HepG2 (cell line): Measurements from ENCODE around the gene BBC3. TPM values are rescaled to one million over a fixed set of nuclear protein-coding genes. Genes with fewer than 3 reads are reported as not detected.

Experiments used
- ATF3 ChIP-seq: sonication (generic); formaldehyde crosslinking; IDR thresholded peaks from 2 replicates; pipeline ENCODE4 v1.4.0; 2020; ENCODE audit warnings: missing genetic modification reagents
- CBX5 ChIP-seq: sonication (generic); formaldehyde crosslinking; IDR thresholded peaks from 2 replicates; pipeline ENCODE4 v1.4.0; 2020; ENCODE audit warnings: missing genetic modification reagents, borderline replicate concordance
- EZH2 ChIP-seq: conservative IDR thresholded peaks from 2 replicates; pipeline ENCODE4 v1.6.1; 2012; ENCODE audit warnings: mild to moderate bottlenecking, low read depth, low read length, moderate library complexity
- IKZF1 ChIP-seq: fragments of 450-650 bp; IDR thresholded peaks from 2 replicates; pipeline ENCODE4 v1.7.1; 2016
- MAF1 ChIP-seq: sonication (generic); formaldehyde crosslinking; IDR thresholded peaks from 2 replicates; pipeline ENCODE4 v1.5.0; 2020; ENCODE audit warnings: missing genetic modification reagents, borderline replicate concordance
- MIXL1 ChIP-seq: IDR thresholded peaks from 2 replicates; pipeline ENCODE4 v1.6.1; 2016
- MTA3 ChIP-seq: sonication (generic); formaldehyde crosslinking; IDR thresholded peaks from 2 replicates; pipeline ENCODE4 v1.4.0; 2020; ENCODE audit warnings: missing genetic modification reagents
- MYC ChIP-seq: sonication (generic); formaldehyde crosslinking; IDR thresholded peaks from 2 replicates; pipeline ENCODE4 v1.9.0; 2021; ENCODE audit warnings: missing genetic modification reagents, borderline replicate concordance
- NFE2L2 ChIP-seq: fragments of 150-350 bp; IDR thresholded peaks from 2 replicates; pipeline ENCODE4 v1.6.1; 2014; ENCODE audit warnings: low read length
- NR2F1 ChIP-seq, 2 experiments: fragments of 450-650 bp in 1 of 2; formaldehyde crosslinking in 1 of 2; IDR thresholded peaks; 2 replicates each; pipeline versions ENCODE4 v1.5.0 to v1.6.1; 2016 to 2020; ENCODE audit warnings: mild to moderate bottlenecking in 1 of 2, missing compliant biosample characterization in 1 of 2, missing genetic modification reagents in 1 of 2, moderate library complexity in 1 of 2
- PAWR ChIP-seq: sonication (generic); formaldehyde crosslinking; IDR thresholded peaks from 2 replicates; pipeline ENCODE4 v1.4.0; 2020; ENCODE audit warnings: missing genetic modification reagents, mild to moderate bottlenecking, borderline replicate concordance
- REPIN1 ChIP-seq: sonication (generic); formaldehyde crosslinking; IDR thresholded peaks from 2 replicates; pipeline ENCODE4 v1.8.0; 2022; ENCODE audit warnings: missing genetic modification reagents, low read depth, mild to moderate bottlenecking, borderline replicate concordance
- SKI ChIP-seq: fragments of 450-650 bp; IDR thresholded peaks from one replicate; pipeline ENCODE4 v1.6.1; 2018; ENCODE audit warnings: mild to moderate bottlenecking; ENCODE audit not compliant: partially characterized antibody
- SKIL ChIP-seq: sonication (generic); formaldehyde crosslinking; IDR thresholded peaks from 2 replicates; pipeline ENCODE4 v1.8.0; 2022; ENCODE audit warnings: missing genetic modification reagents, mild to moderate bottlenecking, moderate library complexity, borderline replicate concordance
- SMARCE1 ChIP-seq: fragments of 450-650 bp; IDR thresholded peaks from 2 replicates; pipeline ENCODE4 v1.6.1; 2017; ENCODE audit warnings: borderline replicate concordance
- SOX6 ChIP-seq, 2 experiments: fragments of 450-650 bp in 1 of 2; sonication (generic) in 1 of 2; formaldehyde crosslinking in 1 of 2; IDR thresholded peaks; 2 replicates each; pipeline versions ENCODE4 v1.4.0 to v1.6.1; 2017 to 2020; ENCODE audit warnings: antibody characterized with exemption in 1 of 2, mild to moderate bottlenecking in 1 of 2, missing genetic modification reagents in 1 of 2
- SRSF1 ChIP-seq: fragments of 200-400 bp; formaldehyde crosslinking; optimal IDR thresholded peaks from 2 replicates; pipeline ENCODE3; 2017; ENCODE audit warnings: mild to moderate bottlenecking, low read depth, low read length, moderate library complexity
- TGIF2 ChIP-seq: IDR thresholded peaks from 2 replicates; pipeline ENCODE4 v1.6.1; 2016; ENCODE audit warnings: control low read depth, missing compliant biosample characterization
- THAP7 ChIP-seq: sonication (generic); formaldehyde crosslinking; IDR thresholded peaks from 2 replicates; pipeline ENCODE4 v1.8.1; 2023; ENCODE audit warnings: mild to moderate bottlenecking, missing genetic modification reagents
- ZBTB3 ChIP-seq: sonication (generic); formaldehyde crosslinking; IDR thresholded peaks from 2 replicates; pipeline ENCODE4 v1.4.0; 2020; ENCODE audit warnings: low read depth, mild to moderate bottlenecking, moderate library complexity, missing genetic modification reagents, borderline replicate concordance
- ZBTB7A ChIP-seq: sonication (generic); formaldehyde crosslinking; IDR thresholded peaks from 2 replicates; pipeline ENCODE4 v1.8.0; 2022; ENCODE audit warnings: mild to moderate bottlenecking, missing genetic modification reagents
- ZNF124 ChIP-seq: sonication (generic); formaldehyde crosslinking; IDR thresholded peaks from 2 replicates; pipeline ENCODE4 v1.4.0; 2020; ENCODE audit warnings: missing genetic modification reagents
- ZNF225 ChIP-seq: sonication (generic); formaldehyde crosslinking; IDR thresholded peaks from 2 replicates; pipeline ENCODE4 v1.4.0; 2020; ENCODE audit warnings: mild to moderate bottlenecking, missing genetic modification reagents
- ZNF83 ChIP-seq: sonication (generic); formaldehyde crosslinking; IDR thresholded peaks from 2 replicates; pipeline ENCODE4 v1.4.0; 2020; ENCODE audit warnings: missing genetic modification reagents, mild to moderate bottlenecking, borderline replicate concordance
- ZXDC ChIP-seq: sonication (generic); formaldehyde crosslinking; IDR thresholded peaks from 2 replicates; pipeline ENCODE4 v1.5.0; 2020; ENCODE audit warnings: mild to moderate bottlenecking, missing genetic modification reagents
- polyA plus RNA-seq, 8 experiments: library from polyadenylated mRNA; depleted of rRNA in 3 of 8; stranded (reverse) in 7 of 8; unstranded in 1 of 8; fragments of >200 nt; fragmentation: Illumina TruSeq in 4 of 8; extraction: Trizol in 4 of 8; gene quantifications; 2 replicates each; pipeline versions ENCODE4 v1.2.1 to v1.2.3, GENCODE V29; 2011 to 2016; ENCODE audit warnings: low read depth in 4 of 8, missing spikeins in 1 of 8, mixed read lengths in 1 of 8; ENCODE audit not compliant: insufficient read depth in 1 of 8
- total RNA-seq, 5 experiments: library from RNA; depleted of rRNA; stranded (reverse); fragments of >200 nt; fragmentation: Illumina TruSeq; extraction: Trizol; gene quantifications; 2 replicates each; pipeline ENCODE4 v1.2.3, GENCODE V29; 2016; ENCODE audit warnings: low read depth in 1 of 5

The BBC3 gene
- total and polyA plus RNA-seq, 2 of the 13 experiments (the other 11 are each of a cell fraction or from before 2014, with no cell fraction given): 6.1 to 8.8 TPM

GRCh38 chr19:47231215-47232054 lies 436 bp upstream of the BBC3 start (continued):
- no peak for TF ChIP-seq ATF3 (CRISPR knock-in tag)
- no peak for TF ChIP-seq MTA3 (CRISPR knock-in tag)
- no peak; the same call in 1 of the 2 replicates for TF ChIP-seq ZXDC
- TF ChIP-seq IKZF1: no peak
- TF ChIP-seq PAWR (CRISPR knock-in tag): no peak
- peak; percentile 96 for TF ChIP-seq SKI
- no peak for TF ChIP-seq SOX6 (IDR thresholded peaks at IDR 0.05)
- TF ChIP-seq SOX6 (CRISPR knock-in tag; IDR thresholded peaks at IDR 0.05): peak; percentile 81
- TF ChIP-seq SKIL (CRISPR knock-in tag): peak; percentile 92
- no peak for TF ChIP-seq NFE2L2
- TF ChIP-seq ZNF124 (CRISPR knock-in tag): no peak
- TF ChIP-seq MYC (CRISPR knock-in tag): peak; percentile 79; the same call in 1 of the 2 replicates
- peak; percentile 58; the same call in 1 of the 2 replicates for TF ChIP-seq CBX5 (CRISPR knock-in tag)
- no peak for TF ChIP-seq MIXL1 (CRISPR knock-in tag)
- TF ChIP-seq TGIF2 (CRISPR knock-in tag): peak; percentile 92
- TF ChIP-seq SRSF1: no peak
- no peak for TF ChIP-seq ZNF225 (CRISPR knock-in tag)
- peak; percentile 77; the same call in 1 of the 2 replicates for TF ChIP-seq REPIN1
- TF ChIP-seq ZBTB7A (CRISPR knock-in tag): peak; percentile 66
- peak; percentile 78; the same call in 1 of the 2 replicates for TF ChIP-seq MAF1 (CRISPR knock-in tag)
- TF ChIP-seq ZNF83 (CRISPR knock-in tag): no peak; the same call in 1 of the 2 replicates
- TF ChIP-seq THAP7 (CRISPR knock-in tag): peak; percentile 86; the same call in 1 of the 2 replicates
- no peak for TF ChIP-seq SMARCE1
- no peak for TF ChIP-seq NR2F1 (CRISPR knock-in tag; IDR thresholded peaks at IDR 0.05)
- no peak for TF ChIP-seq ZBTB3
- TF ChIP-seq EZH2: no peak
